CD4-positive, alpha-beta T cell treated with Interleukin-17A for 1 hour (primary cell): ENCODE measurements around the gene CNN2.
A peak's percentile ranks its signal among the peaks of the same experiment; 100 is the strongest.
"Not testable (repeated sequence)": the region's sequence is repeated elsewhere in the genome, so short reads cannot be mapped to it uniquely, and the experiment has no call there.

Experiments used
- DNase-seq: peaks from one replicate; pipeline ENCODE4 v3.0.0-alpha.2; 2020

Gene CNN2

GRCh38 chr19:1012334-1012733 is 14.1 kb upstream of the CNN2 start:
- no peak for DNase-seq

- DNase-seq = no peak
Observed at GRCh38 chr19:1013218-1013617, 13.2 kb upstream of the CNN2 start.

DNA sequence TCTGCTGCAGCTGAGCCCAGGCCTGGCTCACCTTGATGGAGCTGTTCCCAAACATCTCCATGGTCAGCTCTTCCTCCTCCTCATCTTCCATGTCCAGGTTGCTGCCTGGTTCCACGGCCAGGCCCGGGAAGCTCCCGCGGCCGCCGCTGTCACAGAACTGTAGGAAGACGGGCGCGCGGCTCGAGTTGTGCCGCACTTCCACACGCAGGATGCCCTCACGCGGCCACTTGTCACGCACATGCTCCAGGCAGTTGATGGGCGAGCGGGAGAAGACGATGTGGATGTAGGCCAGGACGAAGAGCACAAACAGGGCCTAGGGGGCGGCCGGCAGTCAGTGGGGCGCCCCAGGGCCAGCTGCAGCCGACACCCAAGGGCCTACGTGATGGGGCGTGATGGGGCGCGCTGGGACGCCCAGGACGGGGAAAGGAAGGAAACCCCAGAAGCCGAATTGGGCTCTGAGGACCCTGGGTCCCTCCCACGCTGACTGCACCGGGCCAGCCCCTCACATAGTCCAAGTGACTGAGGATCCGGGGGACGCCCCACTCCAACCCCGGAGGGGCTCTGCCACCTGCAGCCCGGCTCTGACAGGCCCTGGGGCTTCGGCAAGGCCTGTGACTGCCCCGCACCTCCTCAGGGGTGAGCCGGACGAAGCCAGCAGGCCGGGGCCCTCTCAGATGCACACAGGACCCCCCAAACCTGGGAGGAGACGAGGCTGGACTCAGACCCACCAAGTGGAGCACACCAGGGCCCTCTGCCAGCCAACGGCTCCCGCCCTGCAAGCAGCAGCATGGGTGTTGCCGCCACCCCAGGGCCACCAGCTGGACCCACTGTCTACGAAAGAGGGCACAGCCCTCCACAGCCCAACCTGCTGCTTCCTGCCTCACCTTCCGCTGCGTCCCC is 12.0 kb upstream of the CNN2 start:
- no peak for DNase-seq

DNA sequence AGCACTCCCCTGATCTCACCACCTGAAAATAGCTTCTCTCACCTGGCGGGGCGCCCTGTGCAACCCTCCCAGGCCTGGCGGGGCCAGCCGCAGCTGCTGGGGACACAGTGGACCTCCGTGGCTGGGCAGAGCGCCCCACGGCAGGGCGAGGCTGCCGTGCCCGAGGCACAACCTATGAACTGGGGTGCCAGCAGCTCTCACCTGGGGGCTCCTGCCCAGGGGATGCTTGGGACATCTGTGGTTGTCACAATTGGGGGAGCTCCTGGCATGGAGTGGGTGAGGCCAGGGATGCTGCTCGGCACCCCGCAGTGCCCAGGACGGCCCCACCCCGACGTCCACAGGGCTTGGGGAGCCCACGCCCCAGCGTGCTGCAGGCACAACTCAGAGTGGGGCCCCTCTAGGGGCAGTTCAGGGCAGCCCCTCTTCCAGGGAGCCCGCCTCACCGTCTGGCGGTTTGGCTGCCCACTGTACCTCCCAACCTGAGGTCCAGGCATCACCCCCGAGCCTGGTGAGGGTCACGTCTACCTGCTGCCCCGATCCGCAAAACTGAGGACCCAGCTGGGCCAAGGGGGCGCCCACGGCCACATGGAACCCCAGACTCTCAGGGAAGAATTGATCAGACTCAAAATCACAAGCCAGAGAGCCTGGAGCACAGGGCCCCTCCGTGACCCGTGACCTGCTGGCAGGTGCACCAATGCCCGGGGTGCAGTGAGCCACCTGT is 11.2 kb upstream of the CNN2 start:
- DNase-seq = no peak

DNA sequence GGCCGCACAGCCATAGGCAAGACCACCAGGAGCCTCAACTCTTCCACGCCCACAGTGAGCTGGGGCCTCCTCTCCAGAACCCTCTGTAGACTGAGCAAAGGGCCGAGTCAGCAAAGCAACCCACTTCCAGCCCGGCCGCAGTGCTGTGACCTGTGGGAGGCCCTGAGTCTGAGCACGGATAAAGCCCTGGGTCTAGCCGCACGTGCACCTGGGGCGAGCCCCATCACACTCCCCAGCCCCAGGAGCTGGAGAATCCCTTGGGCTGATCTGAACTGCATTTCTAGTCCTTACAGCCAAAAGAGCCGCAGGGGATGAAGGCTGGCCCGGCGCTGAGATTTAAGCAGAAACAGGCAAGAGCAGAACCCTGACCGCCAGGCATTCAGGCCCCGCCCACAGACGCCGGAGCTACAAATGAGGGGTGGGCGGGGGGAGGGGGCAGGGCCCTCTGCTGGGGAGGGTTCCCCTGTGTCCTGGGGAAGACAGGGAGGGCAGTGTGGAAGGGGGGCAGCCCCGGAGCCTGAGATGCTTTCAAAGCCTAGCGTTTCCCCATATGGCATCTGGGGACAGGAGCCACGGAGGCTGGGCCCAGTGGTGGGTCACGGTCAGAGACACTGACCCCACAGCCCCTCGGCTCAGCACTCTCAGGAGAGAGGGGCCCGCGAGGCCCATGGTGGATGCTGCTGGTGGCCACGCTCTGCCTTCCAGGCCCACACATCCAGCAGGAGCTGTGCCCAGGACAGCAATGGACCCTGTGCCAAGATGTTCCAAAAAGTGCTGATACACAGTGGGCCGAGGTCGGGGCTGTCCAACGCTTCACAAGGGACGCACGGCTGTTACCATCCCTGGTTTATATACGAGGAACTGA is 10.4 kb upstream of the CNN2 start:
- no peak for DNase-seq

GRCh38 chr19:1016647-1017114 is 9.7 kb upstream of the CNN2 start:
- no peak for DNase-seq

GRCh38 chr19:1017115-1017905 is 9.1 kb upstream of the CNN2 start:
- DNase-seq = no peak

DNA sequence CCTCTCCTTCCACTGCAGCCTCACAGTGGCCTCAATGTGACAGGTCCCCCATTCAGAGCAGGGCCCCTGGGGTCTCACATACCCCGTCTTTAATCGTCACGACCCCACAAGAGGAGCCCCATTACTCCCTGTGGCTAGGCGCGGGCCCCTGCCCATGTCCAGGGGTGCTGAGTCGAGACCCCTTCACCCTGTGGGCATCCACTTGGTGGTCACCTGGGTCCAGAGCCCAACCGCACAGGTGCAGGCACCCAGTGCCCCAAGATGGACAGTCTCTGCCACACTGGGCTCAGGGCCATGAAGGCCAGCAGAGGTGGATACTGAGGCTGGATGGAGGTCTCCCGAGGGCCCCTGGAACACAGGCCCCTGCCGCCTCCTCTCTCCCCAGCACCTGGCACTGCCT is 8.5 kb upstream of the CNN2 start:
- no peak for DNase-seq

GRCh38 chr19:1018393-1018792 is 8.0 kb upstream of the CNN2 start:
- no peak for DNase-seq

GRCh38 chr19:1018932-1019615 is 7.3 kb upstream of the CNN2 start:
- DNase-seq = peak; percentile 16

GRCh38 chr19:1019616-1019961 is 6.8 kb upstream of the CNN2 start:
- DNase-seq = no peak

DNA sequence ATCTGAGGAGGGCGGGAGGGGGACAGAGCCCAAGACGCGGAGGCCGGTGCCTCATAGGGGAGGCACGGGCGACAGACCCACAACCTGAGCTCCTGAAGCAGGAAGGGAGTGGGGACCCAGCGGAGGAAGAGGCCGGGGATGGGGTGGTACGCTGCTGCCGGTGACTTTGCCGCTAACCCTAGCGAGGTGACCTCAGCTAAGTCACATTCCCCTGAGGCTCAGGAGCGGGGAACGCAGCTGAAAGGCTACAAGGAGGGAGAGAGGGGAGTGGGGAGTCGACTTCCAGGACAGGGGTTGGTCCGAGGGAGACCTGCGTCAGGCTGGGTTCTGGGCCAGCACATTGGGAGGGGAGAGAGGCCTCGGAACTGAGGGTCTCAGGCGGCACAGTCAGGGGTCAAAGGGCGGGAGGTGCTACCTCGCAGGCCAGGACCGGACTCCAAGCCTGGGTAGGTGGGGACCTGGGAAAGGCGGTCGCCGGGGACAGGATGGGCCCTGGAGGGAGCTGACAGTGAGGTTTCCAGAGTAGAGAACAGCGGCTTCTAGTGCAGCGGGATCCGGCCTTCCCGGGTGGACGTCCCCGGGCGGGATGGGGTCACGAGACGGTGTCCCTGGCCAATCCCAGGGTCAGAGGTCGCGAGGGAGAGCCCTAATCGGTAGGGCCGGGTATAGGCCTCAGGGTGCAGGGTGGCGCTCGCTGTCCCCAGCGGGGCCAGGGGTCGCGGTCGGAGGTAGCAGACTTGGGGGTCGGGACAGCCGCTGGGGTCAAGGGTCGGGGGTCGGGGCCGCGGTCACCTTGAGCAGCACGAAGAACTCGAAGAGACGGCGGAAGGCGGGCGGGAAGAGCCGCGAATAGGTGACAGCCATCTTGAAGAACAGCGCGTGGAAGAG is 6.2 kb upstream of the CNN2 start:
- DNase-seq = peak; percentile 18

DNA sequence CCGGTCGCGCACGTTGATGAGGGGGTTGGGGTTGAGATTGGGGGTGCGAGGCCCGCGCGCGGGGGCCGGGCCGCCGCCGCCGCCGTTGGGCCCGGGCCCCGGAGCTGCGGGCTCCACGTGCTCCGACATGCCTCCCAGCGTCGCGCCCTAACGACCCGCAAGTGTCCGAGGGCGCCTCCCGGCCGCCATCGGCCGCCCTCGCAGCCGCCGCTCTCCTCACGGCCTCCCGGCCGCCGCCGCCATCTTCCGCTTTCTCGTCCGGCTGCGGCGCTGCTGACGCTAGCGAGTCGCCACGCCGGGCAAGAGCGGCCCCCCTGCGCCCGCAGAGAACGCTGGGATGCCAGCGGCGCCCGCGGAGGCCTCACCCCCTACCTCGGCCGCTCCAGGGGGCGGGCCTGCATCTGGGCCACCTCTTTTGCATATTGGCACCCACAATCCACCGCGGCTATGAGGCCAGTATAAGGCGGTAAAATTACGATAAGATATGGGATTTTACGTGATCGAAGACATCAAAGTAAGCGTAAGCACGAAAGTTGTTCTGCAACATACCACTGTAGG is 5.5 kb upstream of the CNN2 start, which contains the start of gene TMEM259:
Gene TMEM259 (minus strand): TSS at position 256 of the 558 bp plus-strand sequence. CDS start 127 bp downstream, at position 129.
- DNase-seq = peak; percentile 97

- DNase-seq = not testable (repeated sequence)
Observed at GRCh38 chr19:1023883-1024188, 2.6 kb upstream of the CNN2 start.

- not testable (repeated sequence) for DNase-seq
Observed at GRCh38 chr19:1025080-1025479, 1.3 kb upstream of the CNN2 start.

- peak; percentile 45 for DNase-seq
Observed at GRCh38 chr19:1026783-1027649, 608 bp downstream of the CNN2 start.

GRCh38 chr19:1027650-1028061 is 1.2 kb downstream of the CNN2 start:
- peak; percentile 14 for DNase-seq

DNA sequence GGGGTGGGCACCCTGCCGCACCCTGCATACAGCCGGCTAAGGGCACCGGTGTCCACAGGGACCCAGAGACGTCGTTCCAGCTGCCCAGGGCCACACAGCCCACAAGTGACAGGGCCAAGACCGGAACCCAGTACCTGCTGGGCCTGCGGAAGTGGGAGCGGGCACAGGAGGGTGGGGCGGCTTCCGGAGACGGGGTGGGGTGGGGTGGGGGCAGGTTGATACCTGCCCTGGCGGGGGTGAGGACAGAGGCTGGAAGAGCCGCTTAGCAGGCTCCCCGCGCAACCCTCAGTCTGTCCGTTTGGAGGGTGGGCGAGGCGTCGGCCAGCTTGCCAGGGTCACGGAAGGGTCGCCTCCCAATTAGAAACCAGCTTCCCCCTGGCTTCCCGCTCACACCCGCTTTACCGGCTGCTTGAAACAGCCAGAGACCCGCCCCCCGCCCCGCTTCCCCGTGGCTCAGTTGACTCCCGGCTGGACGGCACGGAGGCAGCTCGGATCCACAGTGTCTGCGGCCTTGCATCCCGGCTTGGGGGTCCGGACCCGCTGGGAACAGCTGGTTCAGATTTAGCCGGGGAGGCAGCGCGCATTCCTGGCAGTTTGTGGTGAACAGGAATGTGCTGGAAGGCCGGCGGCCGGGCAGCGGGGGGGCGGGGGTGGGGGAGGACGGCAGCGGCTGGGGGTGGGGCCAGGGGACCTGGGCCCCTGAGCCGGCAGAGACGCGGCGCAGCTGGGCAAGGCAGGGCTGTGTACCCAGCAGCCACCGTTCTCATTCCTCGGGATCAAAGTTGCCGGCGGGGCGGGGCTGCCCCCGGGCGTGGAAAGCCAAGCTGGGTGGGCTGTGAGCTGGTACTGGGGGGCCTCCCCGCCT is 1.9 kb downstream of the CNN2 start:
- DNase-seq = peak; percentile 74
